Right atrium auricular region (tissue), 2 donors: ENCODE results near the gene KRTAP10-2. TPM values are rescaled to one million over a fixed set of nuclear protein-coding genes. Genes with fewer than 3 reads are reported as not detected.
"Not testable (repeated sequence)": the region's sequence is repeated elsewhere in the genome, so short reads cannot be mapped to it uniquely, and the experiment has no call there.

Experiments
- DNase-seq: peaks from one replicate; pipeline ENCODE4 v3.0.0-alpha.2; 2019; ENCODE audit warnings: low spot score
- H3K27ac ChIP-seq, 2 donors: fragments of 200-600 bp; sonication (generic); 1 replicate in 1 of 2; 2 replicates in 1 of 2; pipeline ENCODE4 v1.5.1; 2016 to 2019
- H3K27me3 ChIP-seq, 2 donors: fragments of 200-600 bp; sonication (generic); one replicate each; pipeline versions ENCODE4 v1.5.1 to v1.6.0; 2017 to 2019
- H3K36me3 ChIP-seq: fragments of 200-600 bp; sonication (generic); one replicate; pipeline ENCODE4 v1.5.1; 2016
- H3K4me1 ChIP-seq, 2 donors: fragments of 200-600 bp; sonication (generic); one replicate each; pipeline versions ENCODE4 v1.5.1 to v1.6.0; 2017 to 2019
- H3K4me3 ChIP-seq, 2 donors: fragments of 200-600 bp; sonication (generic); 1 replicate in 1 of 2; 2 replicates in 1 of 2; pipeline ENCODE4 v1.5.1; 2017 to 2019; ENCODE audit warnings: mild to moderate bottlenecking in 1 of 2, moderate library complexity in 1 of 2
- H3K9me3 ChIP-seq, 2 donors: fragments of 200-600 bp; sonication (generic); one replicate each; pipeline ENCODE4 v1.5.1; 2019
- total RNA-seq, 2 donors: library from RNA; depleted of rRNA; stranded (reverse); fragments of >200 nt; gene quantifications; one replicate each; pipeline ENCODE4 v1.1.0, GENCODE V29; 2016
- TF ChIP-seq, protein P1 (sequence below), 2 donors: fragments of 200-600 bp; sonication (generic); IDR thresholded peaks; one replicate each; pipeline ENCODE4 v1.5.1; 2019; ENCODE audit warnings: antibody characterized with exemption in 2 of 2

Gene KRTAP10-2
- total RNA-seq, 2 donors from 2014 or later: not detected

GRCh38 chr21:44558695-44559094, 7.4 kb upstream of the KRTAP10-2 start, which contains the start of gene KRTAP10-3:
Gene KRTAP10-3, minus strand, starts transcription at chr21:44558795. Its CDS starts 80 bp downstream, at chr21:44558715.
- no peaks in the 10 kb centered on the region for H3K36me3 ChIP-seq
- TF ChIP-seq, protein P1, sequence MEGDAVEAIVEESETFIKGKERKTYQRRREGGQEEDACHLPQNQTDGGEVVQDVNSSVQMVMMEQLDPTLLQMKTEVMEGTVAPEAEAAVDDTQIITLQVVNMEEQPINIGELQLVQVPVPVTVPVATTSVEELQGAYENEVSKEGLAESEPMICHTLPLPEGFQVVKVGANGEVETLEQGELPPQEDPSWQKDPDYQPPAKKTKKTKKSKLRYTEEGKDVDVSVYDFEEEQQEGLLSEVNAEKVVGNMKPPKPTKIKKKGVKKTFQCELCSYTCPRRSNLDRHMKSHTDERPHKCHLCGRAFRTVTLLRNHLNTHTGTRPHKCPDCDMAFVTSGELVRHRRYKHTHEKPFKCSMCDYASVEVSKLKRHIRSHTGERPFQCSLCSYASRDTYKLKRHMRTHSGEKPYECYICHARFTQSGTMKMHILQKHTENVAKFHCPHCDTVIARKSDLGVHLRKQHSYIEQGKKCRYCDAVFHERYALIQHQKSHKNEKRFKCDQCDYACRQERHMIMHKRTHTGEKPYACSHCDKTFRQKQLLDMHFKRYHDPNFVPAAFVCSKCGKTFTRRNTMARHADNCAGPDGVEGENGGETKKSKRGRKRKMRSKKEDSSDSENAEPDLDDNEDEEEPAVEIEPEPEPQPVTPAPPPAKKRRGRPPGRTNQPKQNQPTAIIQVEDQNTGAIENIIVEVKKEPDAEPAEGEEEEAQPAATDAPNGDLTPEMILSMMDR (IDR thresholded peaks at IDR 0.05): no peak
- H3K4me3 ChIP-seq: no peak within 1 kb of the TSS
- DNase-seq: no peak
- no peaks in the 10 kb centered on the region for H3K4me1 ChIP-seq
- peaks cover 0 to 5% of the 10 kb centered on the region in 2 donors for H3K9me3 ChIP-seq
- H3K27me3 ChIP-seq: no peaks in the 10 kb centered on the region
- H3K27ac ChIP-seq: no peak within 1 kb of the TSS

GRCh38 chr21:44558329-44558675, 7.0 kb upstream of the KRTAP10-2 start:
- not testable (repeated sequence) for H3K9me3 ChIP-seq, H3K27me3 ChIP-seq, H3K27ac ChIP-seq, H3K36me3 ChIP-seq, H3K4me3 ChIP-seq, H3K4me1 ChIP-seq
- DNase-seq: peak; percentile 11

- no peaks in the 10 kb centered on the region for H3K27me3 ChIP-seq
- no peaks in the 10 kb centered on the region for H3K36me3 ChIP-seq
- H3K4me3 ChIP-seq: no peak overlapping the region
- no peaks in the 10 kb centered on the region for H3K4me1 ChIP-seq
- H3K27ac ChIP-seq: no peak overlapping the region
- peak; percentile 28 for DNase-seq
- TF ChIP-seq, protein P1 (IDR thresholded peaks at IDR 0.05): no peak
- peaks cover 0 to 5% of the 10 kb centered on the region in 2 donors for H3K9me3 ChIP-seq
Measured at GRCh38 chr21:44557491-44558328, 6.4 kb upstream of the KRTAP10-2 start.

DNA sequence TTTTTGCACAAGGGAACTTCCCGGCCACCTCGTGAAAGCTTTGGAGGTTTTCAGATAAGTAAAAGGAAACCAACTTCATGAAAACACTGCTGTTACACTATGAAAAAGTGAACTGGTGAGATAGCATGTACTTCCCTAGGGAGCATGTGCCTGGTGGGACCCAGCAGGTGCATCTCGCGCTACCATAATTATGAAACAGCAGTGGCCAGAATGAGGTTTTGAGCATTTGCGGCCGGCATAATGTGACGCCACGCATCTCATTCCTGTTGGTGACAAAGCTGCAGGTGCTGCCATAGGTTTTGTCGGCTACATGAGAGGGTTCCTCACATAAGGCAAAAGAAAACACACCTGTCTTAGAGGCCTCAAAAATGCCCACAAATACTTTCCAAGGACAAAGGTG, 5.6 kb upstream of the KRTAP10-2 start:
- H3K27me3 ChIP-seq: no peaks in the 10 kb centered on the region
- no peaks in the 10 kb centered on the region for H3K36me3 ChIP-seq

GRCh38 chr21:44555200-44555875, 4.0 kb upstream of the KRTAP10-2 start:
- Histone ChIP-seq H3K4me3 (no peak overlapping the region), H3K9me3 (peaks cover 0 to 5% of the 10 kb centered on the region in 2 donors), H3K27me3 (no peaks in the 10 kb centered on the region), H3K36me3 (no peaks in the 10 kb centered on the region), H3K27ac (no peak overlapping the region), H3K4me1 (no peaks in the 10 kb centered on the region)
- peak; percentile 40 for DNase-seq
- TF ChIP-seq, protein P1 (IDR thresholded peaks at IDR 0.05): no peak

More for the DNA sequence above, 5.6 kb upstream of the KRTAP10-2 start:
- Histone ChIP-seq H3K4me3 (no peak overlapping the region), H3K9me3 (peaks cover 0 to 5% of the 10 kb centered on the region in 2 donors), H3K4me1 (no peaks in the 10 kb centered on the region), H3K27ac (no peak overlapping the region)
- TF ChIP-seq, protein P1 (IDR thresholded peaks at IDR 0.05): no peak
- no peak for DNase-seq

DNA sequence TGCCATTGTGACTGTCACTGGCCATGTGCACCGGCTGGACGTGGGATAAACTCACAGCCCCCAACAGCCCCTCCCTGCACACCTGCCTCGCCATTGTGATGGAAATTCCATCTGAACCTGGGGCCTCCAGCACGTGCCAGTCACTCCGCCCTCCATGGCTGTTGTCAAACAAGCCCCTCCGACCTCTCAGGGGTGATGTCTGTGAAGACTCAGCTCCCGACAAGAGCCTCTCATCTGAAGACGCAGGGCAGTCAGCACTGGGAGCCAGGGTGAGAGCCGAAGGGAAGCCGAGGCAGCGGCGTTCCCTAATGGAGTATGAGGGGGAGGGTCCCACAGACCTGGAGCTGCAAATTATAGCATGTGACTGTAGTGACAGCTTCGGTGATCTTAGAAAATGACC, 1.4 kb upstream of the KRTAP10-2 start:
- Histone ChIP-seq H3K36me3 (no peaks in the 10 kb centered on the region), H3K9me3 (no peaks in the 10 kb centered on the region), H3K27me3 (no peaks in the 10 kb centered on the region), H3K27ac (no peak overlapping the region), H3K4me3 (no peak overlapping the region), H3K4me1 (no peaks in the 10 kb centered on the region)
- TF ChIP-seq, protein P1 (IDR thresholded peaks at IDR 0.05): no peak
- peak; percentile 21 for DNase-seq
